Embryonic facial prominence (tissue), 1 donor: ENCODE data around the gene CD36.

ENCODE experiments used
- DNase-seq: peaks from one replicate; pipeline ENCODE4 v3.0.0-alpha.2; 2016; ENCODE audit errors: extremely low spot score

The CD36 gene

DNA sequence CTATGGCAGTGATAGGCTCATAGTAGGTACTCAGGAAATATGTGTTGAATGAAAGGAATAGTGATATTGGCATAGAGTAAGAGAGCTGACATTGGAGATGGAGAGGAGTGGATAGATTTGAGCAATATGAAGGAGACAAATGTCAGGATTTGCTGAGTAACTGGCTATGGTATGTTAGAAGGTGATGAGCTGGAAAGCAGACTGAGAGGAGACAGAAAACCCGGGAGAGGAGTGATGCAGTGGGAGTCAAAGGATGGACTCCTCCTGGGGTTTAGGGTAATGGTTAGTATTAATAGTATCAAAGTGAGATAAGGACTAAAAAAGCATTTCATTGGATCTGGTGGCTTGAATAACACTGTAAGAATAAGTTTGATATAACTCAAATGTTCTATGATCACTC is 64.8 kb downstream of the CD36 start:
- DNase-seq: no peak

DNA sequence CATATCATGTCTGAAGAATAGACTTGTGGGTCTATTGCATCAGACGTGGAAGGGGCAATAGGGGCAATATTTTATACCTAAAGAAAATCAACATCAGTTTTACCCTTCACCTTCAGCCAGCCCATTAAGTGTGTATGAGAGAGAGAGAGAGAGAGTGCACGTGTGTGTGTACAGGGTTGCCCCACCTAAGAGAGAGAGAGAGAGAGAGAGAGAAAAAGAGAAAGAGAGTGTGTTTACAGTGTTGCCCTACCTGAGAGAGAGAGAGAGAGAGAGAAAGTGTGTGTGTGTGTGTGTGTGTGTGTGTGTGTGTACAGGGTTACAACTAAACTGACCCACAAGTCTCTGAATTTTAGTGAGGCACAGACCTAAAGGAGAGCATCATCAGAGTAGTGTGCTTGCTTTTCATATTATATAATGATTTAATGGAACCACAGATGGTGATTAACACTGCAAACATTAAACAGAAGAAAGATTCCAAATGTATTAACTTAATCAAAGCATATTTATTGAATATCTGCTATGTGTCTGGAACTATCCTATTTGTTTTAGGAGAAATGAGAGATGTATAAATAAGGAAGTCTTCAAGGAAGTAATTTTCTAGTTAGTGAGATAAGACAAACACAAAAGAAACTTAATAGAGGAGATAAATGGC is 66.8 kb downstream of the CD36 start:
- DNase-seq: no peak

DNA sequence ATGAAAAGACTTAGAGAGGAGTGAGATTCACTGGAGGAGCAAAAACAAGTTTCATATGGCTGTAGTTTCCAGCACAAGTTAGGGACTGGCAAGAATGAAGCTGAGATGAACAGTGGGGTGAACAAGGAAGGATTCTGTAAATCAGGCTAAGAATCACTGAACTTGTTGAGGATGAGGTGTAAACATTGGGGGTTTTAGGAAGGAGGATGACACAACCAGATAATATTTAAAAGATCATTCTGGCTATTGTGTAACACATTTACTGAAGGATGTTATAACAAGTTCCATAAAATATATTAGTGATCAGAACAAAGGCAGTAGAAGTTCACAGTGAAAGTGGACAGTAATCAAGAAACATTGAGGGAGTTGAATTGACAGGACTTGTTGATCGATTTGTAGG is 68.9 kb downstream of the CD36 start:
- DNase-seq: no peak

DNA sequence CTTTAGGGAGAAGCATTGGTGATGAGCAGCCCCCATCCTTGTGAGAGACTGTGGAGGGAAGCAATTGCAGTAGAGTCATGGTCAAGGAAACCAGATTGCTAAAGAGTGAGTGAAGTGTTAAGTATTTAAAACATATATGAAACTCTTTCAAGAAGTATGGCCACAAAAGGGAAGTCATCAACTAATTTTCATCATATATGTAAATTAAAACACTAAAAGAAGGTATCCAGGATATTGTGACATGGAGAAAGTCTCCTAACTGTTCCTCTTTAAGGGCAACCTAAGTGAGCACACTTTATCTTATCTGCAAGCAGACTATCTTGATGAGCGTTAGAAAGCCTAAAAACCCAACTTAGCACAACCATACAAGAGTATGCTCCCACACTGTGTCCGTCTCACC is 69.7 kb downstream of the CD36 start:
- no peak for DNase-seq

DNA sequence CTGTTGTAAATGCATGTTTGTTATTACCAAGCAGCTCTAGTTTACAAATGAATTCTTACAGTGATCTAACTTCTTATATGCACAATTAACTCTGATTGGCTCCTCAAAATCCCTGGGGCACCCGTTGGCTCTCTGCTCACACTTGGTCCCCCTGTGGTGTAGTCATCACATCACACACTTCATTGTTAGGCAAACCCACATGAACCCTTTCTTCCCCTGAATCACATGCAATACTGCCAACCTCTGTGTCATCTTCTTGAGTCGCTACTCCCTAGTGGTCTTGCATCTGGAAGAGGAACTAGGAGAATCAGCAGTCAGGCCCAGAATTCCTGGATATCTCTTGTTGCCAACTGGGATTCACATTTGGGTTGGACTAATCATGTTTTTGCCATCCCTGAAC is 73.1 kb downstream of the CD36 start:
- DNase-seq: no peak

DNA sequence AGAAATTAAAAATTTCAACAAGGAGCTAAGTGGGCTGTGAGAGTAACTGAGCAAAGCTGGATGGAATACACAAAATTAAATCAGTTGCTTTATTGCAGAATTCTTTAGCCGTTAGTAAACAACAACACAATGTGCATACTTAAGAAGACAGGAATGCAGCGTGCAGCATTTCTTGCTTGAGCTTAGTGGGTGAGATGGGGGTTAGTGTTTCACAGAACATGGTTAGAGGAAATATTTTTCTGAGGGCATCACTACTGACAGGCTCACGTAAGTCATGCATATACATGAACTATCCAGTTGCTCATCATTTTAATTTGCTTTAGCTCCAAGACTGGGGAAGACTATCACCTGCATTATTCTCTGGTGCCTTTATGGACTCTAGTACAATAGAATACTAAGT is 80.8 kb downstream of the CD36 start:
- no peak for DNase-seq

DNA sequence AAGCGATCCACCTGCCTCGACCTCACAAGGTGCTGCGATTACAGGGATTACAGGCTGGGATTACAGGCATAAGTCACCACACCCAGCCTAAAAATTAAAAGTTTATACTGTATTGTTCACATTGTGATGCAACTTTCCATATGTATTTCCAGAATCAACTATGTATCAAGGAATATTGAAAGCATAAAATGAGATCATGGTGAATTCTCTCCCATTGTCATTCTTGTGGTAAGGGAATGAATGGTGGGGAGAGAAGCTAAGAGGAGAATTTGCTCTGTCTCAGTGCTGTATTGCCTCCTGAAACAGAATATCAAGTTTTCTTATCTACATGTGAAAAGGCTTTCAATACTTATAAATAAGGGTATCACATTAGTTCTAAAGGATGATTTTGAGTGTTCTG is 81.7 kb downstream of the CD36 start:
- DNase-seq: no peak

DNA sequence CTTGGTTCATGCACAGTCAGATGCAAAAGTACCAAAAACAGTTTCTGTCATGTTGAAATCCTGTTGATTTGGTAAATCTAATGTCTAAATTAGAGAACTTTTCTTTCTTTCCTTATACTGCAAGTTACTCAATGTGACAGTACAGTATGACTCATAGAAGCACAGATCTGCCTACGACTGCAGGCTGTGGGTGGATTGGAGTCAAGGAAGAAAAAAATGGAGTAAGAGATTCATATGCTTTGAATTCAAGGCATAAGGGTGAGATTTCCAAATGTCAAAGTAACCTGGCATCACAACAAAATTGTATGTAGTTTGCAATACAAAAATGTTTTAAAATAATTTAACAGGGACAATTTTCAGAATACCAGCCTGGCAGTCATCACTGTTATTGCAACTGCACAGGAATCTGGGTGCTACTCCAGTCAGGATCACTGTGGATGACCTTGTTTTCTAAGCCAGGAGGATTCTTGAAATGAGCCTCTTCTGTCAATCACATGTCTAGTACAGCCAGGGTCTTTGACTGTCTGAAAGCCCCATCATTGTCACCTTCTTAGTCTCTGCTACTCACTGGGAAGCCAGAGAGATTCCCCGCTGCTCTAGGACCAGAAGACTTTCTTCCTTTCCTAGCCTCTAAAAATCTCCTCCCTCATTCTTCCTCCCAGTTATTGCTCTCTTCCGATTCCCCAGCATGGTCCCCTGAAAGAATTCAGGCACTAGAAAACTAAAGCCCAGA is 83.6 kb downstream of the CD36 start:
- no peak for DNase-seq

DNA sequence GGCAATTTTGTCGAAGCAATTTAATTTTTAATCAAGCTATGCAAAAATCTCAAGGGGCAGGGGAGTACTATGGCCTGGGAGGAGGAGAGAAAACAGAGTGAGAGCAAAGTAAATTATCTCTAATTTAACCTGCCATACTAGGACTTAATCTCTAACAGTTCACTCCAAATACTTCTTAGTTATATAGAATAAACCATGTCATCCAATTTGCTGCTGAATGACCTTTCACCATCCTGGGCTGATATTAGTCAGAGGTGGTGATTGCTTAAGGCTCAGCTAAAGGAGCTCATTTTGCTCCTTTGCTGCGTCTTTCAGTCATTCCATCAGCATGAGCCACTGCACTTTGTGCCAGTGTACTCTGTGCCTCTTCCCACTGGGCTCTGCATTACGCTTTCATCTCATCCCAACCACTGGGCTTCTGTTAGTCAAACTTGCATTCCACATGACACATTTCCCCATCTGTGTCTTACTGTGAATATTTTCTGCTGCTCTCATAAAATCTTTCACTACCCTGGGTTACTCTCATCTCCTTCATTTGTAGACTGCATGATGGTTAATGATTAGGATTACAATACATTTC is 84.3 kb downstream of the CD36 start:
- no peak for DNase-seq

DNA sequence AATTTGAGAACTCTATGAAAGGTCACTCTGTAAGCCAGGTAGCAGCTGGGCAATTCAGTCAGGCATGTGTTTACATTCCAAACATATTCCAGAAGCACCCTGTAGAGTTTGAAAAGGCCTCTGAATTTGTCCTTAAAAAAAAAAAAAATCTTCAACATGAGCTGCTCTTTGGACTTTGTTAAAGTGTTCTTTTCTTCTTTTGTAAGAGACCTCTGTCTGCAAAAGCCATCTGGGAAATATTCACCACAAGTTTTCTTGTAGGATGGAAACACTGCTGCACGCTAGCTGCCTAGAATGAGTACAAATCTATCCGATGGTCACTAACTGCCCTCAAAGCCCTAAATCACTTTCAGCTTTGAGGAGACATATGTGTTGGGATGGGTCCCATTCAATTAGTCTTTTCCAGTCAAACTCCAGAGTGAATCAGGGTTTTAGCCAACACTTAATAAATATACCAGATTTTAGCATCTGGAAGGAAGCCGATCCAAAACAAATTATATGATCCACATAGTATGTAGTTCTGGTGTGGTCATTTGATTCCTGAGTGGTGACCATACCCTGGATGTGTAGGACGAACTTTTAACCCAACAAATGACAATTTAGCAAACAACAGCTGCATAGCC is 85.9 kb downstream of the CD36 start:
- DNase-seq: no peak

DNA sequence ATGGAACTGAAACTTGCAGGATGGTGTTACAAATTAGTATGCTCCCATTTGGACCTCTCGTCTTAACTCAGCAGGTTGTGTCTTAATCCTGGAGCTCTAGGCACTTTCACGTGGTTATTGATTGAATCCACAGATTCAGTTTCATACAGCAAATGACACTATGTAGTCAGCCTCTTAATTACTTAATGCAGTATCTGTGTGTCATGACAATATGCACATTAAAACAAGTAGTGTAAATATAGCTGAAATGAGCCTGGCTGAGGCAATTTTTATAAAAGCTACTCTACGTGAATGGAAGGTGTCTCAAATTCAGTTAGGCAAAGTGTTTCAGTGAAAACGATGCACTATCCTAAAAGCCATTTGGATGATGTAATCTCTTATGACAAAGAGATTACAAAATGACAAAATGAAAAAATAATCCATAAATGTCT is 86.8 kb downstream of the CD36 start:
- no peak for DNase-seq
